ENCODE measurements around the gene CAD. TPM values are rescaled to one million over a fixed set of nuclear protein-coding genes. Genes with fewer than 3 reads are reported as not detected.
"Not testable (repeated sequence)": the region's sequence is repeated elsewhere in the genome, so short reads cannot be mapped to it uniquely, and the experiment has no call there.

Gene CAD
- total RNA-seq, 6 experiments from 2014 or later: 38.3 to 46.9 (median 42.8) TPM

DNA sequence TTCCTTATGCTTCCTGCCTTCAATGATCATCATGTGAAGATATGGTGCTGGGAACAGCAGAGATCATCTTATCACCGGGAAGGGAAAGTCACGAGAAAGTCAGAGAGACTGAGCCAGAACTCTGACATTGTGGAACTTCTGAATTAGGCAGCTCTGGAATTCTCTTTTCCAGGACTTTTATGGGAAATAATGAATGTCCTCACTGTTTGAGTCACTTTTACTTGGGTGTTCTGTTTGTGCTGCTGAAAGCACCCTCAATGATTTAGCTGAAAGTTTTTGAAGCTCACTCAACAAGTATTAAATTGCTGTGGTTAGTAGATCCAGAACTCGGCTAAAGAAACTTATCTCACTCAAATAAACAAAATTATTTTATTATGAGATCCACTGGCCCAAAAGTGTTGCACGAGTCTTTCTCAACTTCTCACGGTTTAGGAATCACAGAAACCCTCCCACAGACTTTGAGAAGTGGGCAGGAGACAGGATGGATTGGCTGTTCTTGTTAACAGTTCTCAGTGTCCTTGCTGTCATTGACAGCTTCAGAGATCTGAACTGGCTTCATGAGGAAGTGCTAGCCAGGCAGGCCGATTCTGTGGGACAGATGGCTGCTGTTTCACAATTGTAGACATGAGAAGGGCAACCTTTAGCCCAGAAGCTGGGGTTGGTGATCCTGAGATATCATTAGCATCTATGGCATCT is 31.7 kb upstream of the CAD start:
- H3K36me3 Mint-ChIP-seq (ENCODE audit: low read depth): no peaks in the 10 kb centered on the region
- peak overlapping the region; percentile 67 for H3K27ac Mint-ChIP-seq
- no peaks in the 10 kb centered on the region for H3K9me3 Mint-ChIP-seq
- peak overlapping the region; percentile 20 for H3K4me3 Mint-ChIP-seq
- no peak for TF ChIP-seq CTCF (IDR thresholded peaks at IDR 0.05)
- peak; percentile 47 for DNase-seq
- peaks cover 50% of the 10 kb centered on the region for H3K4me1 Mint-ChIP-seq (ENCODE audit: low read depth)
- H3K27me3 Mint-ChIP-seq (ENCODE audit: insufficient read depth): peaks cover 12% of the 10 kb centered on the region

DNA sequence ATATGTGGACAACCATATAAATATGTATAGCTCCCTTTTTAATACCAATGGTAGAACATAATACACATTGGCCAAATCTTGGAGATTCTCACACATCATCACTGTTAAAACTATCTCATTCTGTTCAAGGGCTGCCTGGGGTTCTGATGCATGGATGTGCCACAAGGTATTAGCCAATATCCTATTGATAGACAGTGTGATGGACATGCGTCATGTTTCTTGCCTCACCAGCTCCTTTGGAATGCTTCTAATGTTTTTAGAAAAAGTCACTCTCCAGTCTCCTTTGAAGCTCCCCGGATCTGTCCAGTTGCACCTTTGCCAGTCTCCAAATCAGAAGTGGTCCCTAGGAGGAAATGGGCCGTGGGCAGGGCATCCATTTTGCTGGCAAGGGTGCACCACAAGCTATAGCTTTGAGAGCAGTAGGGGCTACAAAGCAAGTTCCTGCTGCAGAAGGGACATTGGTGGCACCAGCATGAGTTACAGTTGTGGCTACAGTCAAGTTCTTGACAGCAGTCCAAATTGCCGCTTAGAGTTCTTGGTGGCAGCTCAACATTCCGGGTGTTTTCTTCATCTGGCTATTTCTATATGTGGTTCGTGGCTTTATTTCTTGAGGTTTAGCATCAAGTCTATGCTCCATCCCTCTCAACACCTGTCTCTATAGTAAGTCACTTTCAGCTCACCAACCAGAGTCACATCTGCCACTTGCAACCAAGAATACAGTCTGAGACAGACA is 30.4 kb upstream of the CAD start:
- H3K4me1 Mint-ChIP-seq (ENCODE audit: low read depth): peaks cover 39% of the 10 kb centered on the region
- peaks cover 12% of the 10 kb centered on the region for H3K27me3 Mint-ChIP-seq (ENCODE audit: insufficient read depth)
- no peak for DNase-seq
- H3K4me3 Mint-ChIP-seq: no peak overlapping the region
- no peak for TF ChIP-seq CTCF (IDR thresholded peaks at IDR 0.05)
- H3K9me3 Mint-ChIP-seq: no peaks in the 10 kb centered on the region
- no peak overlapping the region for H3K27ac Mint-ChIP-seq
- no peaks in the 10 kb centered on the region for H3K36me3 Mint-ChIP-seq (ENCODE audit: low read depth)

DNA sequence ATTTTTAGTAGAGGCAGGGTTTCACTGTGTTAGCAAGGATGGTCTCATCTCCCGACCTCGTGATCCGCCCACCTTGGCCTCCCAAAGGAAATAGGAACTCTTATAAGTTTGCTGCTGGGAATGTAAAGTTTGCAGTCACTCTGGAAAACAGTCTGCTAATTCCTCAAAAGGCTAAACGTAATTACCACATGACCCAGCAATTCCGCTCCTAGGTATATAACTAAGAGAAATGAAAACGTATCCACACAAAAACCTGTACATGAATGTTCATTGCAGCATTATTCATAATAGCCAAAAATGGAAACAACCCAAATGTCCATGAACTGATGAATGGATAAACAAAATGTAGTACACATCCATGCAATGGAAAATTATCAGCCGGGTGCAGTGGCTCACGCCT is 27.2 kb upstream of the CAD start:
- no peak for TF ChIP-seq CTCF (IDR thresholded peaks at IDR 0.05)
- Mint-ChIP-seq H3K4me1 (ENCODE audit: low read depth) (peaks cover 10% of the 10 kb centered on the region), H3K27ac (no peak overlapping the region), H3K36me3 (ENCODE audit: low read depth) (no peaks in the 10 kb centered on the region), H3K9me3 (no peaks in the 10 kb centered on the region), H3K4me3 (no peak overlapping the region), H3K27me3 (ENCODE audit: insufficient read depth) (peaks cover 12% of the 10 kb centered on the region)
- DNase-seq: no peak

- Mint-ChIP-seq H3K36me3 (ENCODE audit: low read depth) (no peaks in the 10 kb centered on the region), H3K4me1 (ENCODE audit: low read depth) (no peaks in the 10 kb centered on the region), H3K9me3 (no peaks in the 10 kb centered on the region), H3K27me3 (ENCODE audit: insufficient read depth) (peaks cover 12% of the 10 kb centered on the region), H3K4me3 (no peak overlapping the region), H3K27ac (no peak overlapping the region)
- TF ChIP-seq CTCF (IDR thresholded peaks at IDR 0.05): peak; percentile 85
- peak; percentile 58 for DNase-seq
Observed at GRCh38 chr2:27191070-27191829, 25.9 kb upstream of the CAD start.

- no peak for TF ChIP-seq CTCF (IDR thresholded peaks at IDR 0.05)
- H3K9me3 Mint-ChIP-seq: no peaks in the 10 kb centered on the region
- no peak overlapping the region for H3K4me3 Mint-ChIP-seq
- no peaks in the 10 kb centered on the region for H3K4me1 Mint-ChIP-seq (ENCODE audit: low read depth)
- H3K36me3 Mint-ChIP-seq (ENCODE audit: low read depth): no peaks in the 10 kb centered on the region
- DNase-seq: no peak
- peaks cover 7% of the 10 kb centered on the region for H3K27me3 Mint-ChIP-seq (ENCODE audit: insufficient read depth)
- no peak overlapping the region for H3K27ac Mint-ChIP-seq
Observed at GRCh38 chr2:27194538-27195354, 22.4 kb upstream of the CAD start.

GRCh38 chr2:27195799-27196198 is 21.4 kb upstream of the CAD start:
- not testable (repeated sequence) for H3K9me3 Mint-ChIP-seq; H3K27me3 Mint-ChIP-seq (ENCODE audit: insufficient read depth); H3K4me3 Mint-ChIP-seq

GRCh38 chr2:27198068-27198467 is 19.1 kb upstream of the CAD start:
- H3K36me3 Mint-ChIP-seq (ENCODE audit: low read depth); H3K4me3 Mint-ChIP-seq; H3K9me3 Mint-ChIP-seq; DNase-seq; H3K27me3 Mint-ChIP-seq (ENCODE audit: insufficient read depth); H3K27ac Mint-ChIP-seq; H3K4me1 Mint-ChIP-seq (ENCODE audit: low read depth): not testable (repeated sequence)

More at GRCh38 chr2:27195799-27196198, 21.4 kb upstream of the CAD start:
- not testable (repeated sequence) for H3K27ac Mint-ChIP-seq; DNase-seq; H3K36me3 Mint-ChIP-seq (ENCODE audit: low read depth); H3K4me1 Mint-ChIP-seq (ENCODE audit: low read depth)

Measured in HFFc6 (cell line).